Medulla oblongata (tissue), 1 donor: ENCODE results near the gene FGF19.

Source experiments
- DNase-seq: peaks from one replicate; pipeline ENCODE4 v3.0.0-alpha.2; 2015; ENCODE audit errors: extremely low spot score

FGF19 gene

DNA sequence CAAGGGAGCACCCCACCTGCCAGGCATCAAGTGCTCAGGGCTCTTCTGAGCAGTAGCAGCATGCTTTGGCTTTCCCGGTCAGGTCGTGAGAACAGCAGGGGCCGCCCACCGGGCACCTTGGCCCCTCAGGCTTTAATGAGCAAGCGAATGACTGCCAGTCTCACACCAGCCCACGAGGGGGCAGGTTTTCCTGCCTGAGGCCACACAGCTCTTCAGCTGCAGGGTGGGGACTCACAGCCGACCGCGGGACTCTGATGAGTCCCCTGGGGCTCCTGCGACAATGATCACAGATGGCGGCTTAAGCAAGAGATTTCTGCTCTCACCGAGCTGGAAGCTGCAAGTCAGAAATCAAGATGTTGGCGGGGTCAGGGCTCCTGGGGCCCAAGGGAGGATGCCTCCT is 14.3 kb upstream of the FGF19 start:
- DNase-seq: no peak

DNA sequence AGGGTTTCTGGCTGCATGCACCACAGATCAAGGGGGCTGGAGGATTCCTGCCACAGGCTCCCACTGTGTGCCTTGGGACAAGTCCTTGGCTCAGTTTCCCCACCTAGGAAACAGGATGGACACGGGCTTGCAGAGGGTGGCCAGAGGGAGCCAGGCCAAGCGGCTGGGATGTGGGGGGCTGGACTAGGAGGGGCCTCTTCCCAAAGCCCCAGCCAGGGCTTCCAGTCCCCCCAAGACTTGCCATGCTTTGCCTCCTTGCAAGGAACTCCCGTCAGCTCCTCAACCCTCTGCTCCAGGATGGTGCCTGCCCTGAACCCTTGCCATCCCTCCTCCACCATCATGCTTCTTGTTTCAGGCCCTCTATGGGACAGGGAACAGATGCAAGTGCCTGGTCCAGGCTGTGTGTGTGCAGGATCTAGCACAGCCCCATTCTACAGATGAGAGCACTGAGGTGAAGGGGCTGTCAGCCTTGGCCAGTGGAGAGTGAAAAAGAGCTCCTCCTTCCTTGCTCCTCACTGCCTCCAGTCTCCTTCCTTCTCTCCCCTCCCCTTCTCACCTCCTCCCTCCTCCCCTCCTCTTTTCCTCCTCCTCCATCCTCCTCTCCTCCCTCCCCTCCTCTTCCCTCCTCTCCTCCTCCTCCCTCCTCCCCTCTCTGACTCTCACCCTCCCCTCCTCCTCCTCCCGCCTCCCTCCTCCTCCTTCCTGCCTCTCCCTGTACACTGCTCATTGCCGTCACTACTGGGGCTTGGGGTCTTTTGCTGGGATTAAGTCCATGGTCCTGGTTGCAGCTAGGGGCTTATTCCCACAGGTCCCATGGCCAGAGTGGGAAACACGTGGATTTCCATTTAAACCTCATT is 13.3 kb upstream of the FGF19 start:
- DNase-seq: no peak

DNA sequence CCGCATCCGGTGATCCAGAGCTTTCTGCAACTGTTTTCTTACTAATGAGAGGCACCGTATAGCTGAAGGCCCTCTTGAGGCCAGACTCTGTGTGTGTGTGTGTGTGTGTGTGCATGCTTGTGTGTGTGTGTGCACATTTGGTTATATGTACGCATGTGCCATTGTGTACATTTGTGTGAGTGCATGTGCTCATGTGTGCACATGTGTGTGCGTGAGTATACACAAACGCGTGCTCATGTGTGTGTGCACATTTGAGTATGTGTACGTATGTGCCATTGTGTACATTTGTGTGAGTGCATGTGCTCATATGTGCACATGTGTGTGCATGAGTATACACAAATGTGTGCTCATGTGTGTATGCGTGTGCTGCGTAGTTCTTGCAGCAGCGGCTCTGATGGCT is 12.3 kb upstream of the FGF19 start:
- DNase-seq: no peak

DNA sequence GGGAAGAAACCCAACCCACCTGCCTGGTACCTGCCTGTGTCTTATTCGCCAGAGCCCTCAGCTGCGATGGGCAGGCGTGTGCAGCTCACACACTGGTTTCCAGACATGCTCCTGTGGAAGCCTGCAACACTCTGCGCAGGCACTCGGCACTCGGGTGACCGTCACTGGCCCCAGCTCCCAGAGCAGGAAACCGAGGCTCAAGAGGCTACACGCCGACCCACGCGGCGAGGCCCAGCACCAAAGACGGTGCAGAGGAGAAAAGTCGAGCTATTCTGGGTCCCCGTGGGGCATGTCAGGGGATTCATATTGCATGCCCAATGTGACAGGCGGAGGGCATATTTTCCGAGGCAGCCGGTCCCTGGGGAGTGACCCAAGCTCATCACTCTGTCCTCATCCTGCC is 11.6 kb upstream of the FGF19 start:
- no peak for DNase-seq

DNA sequence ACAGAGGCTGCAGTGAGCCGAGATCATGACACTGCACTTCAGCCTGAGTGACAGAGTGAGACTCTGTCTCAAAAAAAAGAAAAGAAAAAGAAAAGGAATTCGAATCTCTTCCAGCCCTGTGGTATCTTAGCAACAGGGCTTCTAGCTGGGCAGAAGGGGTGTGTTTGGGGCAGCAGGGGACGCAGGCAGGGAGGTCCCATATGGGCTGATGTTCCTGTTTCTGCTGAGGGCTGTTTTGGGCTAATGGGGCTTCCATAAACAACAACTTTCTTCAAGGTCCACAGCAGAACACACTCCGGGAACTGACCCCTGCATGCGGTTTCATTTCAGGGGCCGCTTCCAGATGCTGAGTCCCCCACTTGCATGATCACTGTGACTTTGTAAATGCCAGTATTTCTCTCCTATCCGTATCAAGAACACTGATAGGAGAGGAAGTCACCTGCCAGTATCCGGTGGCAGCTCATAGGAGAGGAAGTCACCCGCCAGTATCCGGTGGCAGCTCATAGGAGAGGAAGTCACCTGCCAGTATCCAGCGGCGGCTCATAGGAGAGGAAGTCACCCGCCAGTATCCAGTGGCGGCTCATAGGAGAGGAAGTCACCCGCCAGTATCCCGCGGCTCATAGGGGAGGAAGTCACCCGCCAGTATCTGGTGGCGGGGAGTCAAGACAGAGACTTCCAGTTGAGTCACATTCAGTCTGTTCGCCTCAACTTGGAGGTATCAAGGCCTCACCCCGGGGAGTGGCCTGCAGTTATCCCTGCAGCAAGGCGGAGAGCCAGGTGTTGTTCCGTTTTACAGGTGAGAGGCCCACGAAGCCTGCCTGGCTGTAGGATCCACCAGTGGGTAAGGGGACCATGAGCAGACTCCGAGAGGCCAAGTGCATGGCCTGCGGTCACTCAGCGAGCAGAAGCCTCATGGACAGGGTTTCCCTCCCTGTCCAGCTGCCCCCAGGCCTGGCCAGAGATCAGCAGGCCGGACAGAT is 8.3 kb upstream of the FGF19 start:
- DNase-seq: peak; percentile 3

DNA sequence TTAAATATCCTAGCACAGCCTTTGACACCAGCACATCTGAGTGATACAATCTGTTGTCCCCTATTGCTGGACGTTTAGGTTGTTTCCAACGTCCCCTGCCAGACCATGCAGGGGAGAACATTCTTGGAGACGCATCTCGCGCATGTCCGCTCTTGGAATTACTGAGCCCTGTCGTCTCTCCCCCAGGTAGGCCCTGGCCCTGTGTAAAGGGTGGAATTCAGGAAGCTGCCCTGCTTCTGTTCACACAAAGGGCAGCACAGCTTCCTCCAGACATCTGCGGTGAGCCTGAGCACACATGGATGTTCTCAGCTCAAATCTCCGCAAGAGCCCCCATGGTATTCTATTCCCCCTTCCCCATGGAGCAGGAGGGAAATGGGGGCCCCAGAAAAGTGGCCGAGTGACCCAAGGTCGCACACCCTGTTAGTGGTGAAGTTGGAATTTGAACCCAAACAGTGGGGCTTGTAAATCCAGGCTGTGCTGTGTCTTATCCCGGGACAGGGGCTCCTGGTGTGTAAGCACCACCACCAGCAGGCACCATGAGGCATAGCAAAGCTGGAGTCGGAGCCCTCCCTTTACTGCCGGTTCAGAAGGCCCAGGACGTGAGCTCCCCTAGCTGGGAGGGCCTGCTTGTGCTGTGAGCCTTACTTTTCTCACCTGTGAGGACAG is 5.0 kb upstream of the FGF19 start:
- no peak for DNase-seq

DNA sequence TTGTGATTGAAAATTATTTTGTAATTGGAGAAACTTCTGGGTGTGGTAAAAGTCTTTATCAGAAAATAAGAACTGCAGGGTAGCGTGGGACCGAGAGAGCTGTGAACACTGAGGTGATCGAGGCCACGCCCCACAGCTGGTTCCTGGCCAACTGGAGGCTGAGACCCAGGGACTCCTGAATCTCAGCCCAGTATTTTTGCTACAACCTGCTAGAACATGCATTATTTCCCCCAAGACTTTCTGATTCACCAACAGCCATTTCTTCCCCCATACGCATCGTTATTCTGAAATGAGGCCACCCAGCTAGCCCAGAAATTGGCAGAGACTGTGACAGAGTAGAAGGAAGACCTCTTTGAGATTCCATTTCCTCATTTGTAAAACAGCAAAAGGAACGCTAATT is 3.4 kb upstream of the FGF19 start:
- DNase-seq: no peak

DNA sequence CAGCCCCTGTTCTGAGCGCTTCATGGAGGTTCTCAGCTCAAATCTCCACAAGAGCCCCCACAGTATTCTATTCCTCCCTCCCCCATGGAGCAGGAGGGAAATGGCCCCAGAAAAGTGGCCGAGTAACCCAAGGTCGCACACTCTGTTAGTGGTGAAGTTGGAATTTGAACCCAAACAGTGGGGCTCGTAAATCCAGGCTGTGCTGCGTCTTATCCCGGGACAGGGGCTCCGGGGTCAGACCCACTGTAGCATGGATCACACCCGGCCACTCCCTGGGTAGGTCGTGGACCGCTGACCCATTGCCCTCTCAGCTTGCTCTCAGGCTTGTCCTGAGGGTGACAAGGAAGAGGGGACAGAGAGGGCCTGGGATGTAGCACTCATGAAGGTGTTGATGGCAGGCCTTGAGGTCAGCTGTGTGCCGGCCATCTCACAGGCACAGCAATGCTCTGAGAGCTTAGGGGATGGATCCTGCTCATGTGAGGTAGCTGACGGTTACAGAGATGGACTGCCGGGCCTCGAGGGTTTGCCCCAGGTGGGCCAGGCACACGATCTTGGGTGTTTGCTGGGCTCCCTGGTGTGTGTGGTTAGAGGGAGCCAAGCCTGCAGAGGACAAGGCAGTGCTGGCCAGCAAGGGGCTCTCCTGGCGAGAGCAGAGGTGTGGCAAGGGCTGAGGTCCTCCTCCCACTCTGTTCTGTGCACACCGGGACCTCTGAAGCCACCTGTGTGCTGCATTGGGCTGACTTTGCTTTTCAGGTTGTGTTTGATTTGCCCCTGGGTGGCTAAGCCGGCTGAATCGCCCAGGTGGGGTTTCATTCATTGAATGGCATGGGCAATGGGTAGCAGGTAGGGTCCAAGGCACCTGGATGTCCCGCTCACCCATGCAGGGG is 2.3 kb upstream of the FGF19 start:
- DNase-seq: no peak

DNA sequence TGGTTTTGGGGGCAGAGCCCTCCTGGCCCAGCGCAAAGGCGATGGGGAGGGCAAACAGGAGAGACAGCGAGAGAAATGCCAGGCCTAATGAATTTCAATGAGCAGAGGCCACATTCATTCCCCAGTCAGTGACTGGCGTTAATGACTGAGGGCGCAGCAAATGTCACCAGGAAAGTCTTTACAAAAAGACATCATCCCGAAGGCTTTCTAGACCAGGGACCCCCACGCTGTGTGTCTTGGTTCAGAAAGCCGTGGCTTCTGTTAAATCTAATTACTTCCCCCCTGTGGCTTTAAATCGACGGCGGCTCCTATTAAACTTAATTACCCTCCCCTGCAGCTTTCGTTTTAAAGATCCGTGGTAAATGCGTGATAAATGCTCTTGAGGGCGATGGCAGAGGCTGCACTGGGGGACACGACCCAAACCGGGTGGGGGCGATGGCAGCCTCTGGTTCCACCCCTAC is 1.6 kb upstream of the FGF19 start:
- no peak for DNase-seq

DNA sequence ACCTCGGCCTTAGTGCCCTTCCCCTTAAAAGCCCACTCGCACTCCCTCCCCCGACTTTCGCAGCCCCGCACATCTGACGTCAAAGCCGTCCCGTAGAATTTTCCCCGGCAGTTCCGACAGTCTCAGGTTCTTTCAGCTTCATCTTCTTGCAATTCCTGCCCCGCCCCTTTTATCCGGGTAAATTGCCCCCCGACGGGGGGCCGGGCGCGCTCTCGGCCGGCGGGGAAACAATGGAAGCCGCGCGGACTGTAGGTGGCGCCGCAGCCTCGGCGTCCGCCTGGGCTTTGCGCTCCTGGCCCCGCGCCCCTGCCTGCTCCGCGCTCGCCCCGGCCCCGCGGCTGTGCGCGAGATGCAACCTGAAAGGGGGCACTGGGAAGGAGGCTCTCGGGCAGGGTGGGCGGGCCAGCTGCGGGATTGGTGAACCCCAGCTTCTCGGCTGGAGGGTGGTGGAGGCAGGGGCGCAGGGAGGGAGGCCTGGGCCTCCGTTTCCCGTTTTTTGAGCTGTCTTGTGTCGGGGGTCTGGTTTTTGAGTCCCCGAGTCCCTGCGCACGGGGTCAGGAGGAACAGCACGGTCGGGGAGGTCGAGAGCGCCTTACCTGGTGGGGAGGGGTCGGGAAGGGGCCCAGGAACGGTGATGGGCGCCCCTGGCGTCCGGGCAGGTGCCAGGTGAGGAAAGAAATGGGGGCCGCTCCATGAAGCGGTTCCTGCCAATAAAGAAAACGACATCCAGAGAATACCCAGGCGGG is 859 bp upstream of the FGF19 start:
- no peak for DNase-seq

DNA sequence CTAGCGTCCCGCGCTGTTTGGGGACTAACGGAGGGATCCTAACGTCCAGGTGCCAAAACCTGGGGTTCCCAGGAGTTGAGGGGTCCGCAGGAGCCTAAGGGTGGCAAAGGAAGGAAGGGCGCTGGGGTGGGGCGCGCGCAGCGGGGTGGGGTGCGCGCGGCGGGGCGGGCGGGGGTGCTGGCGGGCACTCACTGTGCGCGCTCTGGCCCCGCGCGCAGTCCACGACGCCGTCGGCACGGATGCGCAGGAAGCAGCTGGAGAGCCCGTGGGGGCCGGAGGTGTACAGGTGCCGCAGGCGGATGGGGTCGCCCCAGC is 412 bp downstream of the FGF19 start:
- DNase-seq: no peak

DNA sequence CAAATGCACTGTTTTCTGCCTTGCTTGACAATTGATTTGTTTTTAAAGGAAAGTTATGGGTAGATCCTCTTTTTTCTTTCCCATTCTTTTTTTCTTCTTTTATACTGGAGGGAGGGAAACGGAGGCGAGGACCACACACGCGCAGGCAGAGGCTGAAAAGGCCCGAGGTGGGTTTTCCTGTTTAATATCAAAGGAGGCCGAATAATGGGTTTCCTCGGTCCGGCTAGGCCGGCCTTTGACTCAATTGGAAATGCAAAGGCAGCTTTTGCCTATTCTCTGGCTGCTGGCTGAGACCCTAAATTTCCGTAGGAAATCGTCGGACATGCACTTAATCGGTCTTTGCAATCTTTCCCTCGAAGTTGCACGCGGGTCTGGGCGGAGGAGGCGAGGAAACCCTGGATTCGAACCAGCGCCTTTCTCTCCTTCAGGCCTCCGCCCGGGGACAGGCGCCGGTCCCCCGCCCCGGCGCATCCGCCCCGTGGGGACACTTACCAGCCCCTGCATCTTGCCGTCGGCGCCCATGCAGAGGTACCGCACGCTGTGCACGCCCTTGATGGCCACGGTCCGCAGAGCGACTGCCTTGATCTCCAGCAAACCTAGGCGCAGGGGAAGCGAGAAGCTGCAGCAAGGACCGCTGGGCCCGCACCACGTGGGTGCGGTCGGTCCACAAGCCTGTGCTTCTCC is 911 bp downstream of the FGF19 start:
- no peak for DNase-seq

DNA sequence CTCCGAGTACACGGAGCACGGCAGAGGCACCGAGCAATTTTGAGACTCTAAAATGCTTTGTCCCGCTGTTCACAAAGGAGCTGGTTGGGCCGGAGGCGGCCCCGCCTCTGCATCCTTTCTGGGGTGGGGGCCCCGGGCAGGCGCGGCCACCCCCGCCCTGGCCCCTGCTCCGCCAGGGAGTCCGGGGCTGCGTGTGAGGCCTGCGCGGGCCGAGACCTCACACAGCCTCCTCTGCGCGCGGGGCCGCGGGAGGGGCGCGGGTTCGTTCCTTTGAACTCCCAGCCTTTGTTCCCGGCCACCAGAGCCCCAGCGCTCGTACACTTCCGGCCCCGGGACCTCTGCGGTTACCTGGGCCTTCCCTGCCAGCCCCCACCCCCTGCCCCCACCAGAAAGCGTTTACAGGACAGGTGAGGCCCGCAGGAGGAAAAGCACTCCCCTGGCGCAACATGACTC is 1.6 kb downstream of the FGF19 start:
- no peak for DNase-seq

DNA sequence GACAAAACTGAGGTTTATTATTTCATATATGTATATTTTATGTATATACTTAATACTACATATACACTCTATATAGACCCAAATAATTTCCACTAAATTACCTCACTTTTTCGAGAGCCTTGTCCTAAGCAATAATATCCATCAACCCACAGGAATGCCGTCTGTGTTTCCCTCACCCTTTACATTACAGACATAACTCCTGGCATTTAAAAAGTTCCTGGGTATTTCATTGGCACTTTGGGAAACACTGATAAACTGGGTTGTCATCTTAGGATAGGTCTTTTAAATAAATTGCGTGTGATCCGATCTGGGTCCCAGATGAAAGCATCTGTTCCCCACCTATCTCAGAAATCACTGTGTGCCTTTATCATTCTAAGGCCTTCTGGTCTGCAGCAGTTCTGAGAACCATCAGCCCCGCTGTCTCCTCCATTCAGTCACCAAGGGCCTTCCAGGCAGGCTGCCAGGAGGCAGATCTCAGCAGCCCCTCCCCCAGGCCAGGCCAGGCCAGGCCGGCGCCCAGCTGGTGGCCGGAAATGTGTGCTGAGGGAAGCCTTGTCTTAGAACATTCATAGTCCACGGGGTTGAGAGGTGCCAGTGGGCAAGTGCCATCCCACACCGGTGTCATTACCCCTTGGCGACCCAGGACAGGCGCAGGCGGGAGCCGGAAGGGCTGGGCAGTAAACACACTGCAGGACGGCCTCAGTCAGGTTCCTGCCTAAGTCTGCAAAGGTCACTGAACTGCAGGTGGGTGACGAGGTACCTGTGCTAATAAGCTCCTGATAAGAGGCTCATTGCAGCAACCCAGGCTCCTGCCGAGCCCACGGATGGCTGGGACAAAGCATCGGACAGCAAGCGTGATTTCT is 3.3 kb downstream of the FGF19 start:
- DNase-seq: peak; percentile 72

DNA sequence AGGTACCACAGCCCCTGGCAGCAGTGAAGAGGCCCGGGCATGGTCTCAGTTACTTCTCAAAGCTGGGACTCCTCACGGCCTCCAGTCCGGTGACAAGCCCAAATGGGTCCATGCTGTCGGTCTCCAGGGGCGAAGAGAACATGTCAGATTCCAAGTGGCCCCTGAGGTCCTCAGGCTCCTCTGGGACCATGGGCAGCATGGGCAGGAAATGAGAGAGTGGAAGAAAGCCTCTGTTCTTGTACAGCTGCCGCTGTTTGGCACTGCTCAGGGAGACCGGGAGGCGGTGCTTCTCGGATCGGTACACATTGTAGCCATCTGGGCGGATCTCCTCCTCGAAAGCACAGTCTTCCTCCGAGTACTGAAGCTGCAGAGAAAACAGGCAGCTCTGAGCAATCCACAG is 4.6 kb downstream of the FGF19 start:
- DNase-seq: no peak

DNA sequence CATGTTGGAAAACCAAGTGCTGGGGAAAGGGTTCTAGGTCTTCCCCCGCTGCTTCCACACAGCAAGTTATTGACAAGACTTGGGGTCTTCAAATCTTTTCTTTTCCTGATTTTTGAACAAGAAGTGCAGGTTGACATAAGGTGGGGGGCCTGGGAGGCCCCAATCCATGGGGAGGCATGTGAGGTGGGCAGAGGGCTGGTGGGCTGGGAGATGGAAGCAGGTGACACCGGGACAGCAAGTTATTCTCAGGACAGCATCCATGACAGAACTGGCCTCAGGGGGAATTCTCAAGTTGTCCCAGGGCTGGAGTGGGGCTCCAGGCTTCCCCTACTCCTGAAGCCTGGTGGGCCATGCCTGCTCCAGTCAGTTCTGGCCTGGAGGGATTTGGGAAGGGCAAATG is 5.5 kb downstream of the FGF19 start:
- no peak for DNase-seq

DNA sequence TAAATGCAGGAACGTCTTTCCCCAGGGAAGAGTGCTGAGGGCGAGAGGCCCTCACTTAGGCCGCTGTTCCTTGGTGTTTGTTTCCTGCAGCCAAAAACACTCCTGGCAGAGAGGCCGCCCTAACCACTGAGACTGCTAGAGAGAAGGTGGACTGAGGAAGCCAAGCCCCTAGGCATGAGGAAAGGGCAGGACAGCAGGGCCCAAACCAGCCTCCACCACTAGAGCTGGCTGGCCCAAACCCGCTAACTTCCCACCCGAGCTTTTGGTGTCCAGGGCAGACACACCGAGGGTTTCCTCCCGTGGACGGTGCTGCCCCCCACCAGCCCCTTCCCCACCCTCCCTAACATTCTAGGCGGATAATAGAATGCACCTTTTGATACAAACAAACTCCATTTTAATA is 6.0 kb downstream of the FGF19 start:
- no peak for DNase-seq

DNA sequence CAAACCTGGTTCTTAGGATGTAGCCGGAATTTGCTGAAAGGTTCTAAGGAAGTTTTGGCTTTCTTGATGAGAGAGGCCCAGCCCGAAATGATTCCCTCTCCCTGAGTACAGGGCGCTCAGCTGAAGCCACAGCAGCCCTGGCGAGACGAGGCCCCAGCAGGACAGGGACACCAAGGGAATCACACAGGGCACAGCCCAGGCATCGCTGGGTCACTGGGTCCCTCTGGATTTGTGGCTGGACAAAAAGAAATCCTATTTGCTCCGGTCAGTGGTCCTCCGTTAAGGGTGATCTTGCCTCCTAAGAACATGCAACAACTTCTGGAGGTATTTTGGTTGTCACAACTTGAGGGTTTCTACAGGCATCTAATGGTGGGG is 6.4 kb downstream of the FGF19 start:
- DNase-seq: no peak
